HL-60 (cell line): ENCODE results near the gene PCDHB16.
"Not testable (repeated sequence)": the region's sequence is repeated elsewhere in the genome, so short reads cannot be mapped to it uniquely, and the experiment has no call there.

Experiments
- DNase-seq, 2 experiments: peaks; one replicate each; pipeline ENCODE4 v3.0.0-alpha.2; 2010 to 2020; ENCODE audit warnings: low read depth in 1 of 2, low spot score in 1 of 2
- H3K27ac ChIP-seq: fragments of 250-450 bp; sonication (Bioruptor Pico); replicated peaks from 2 replicates; pipeline ENCODE4 v1.5.1; 2020; ENCODE audit warnings: mild to moderate bottlenecking, moderate library complexity
- H3K27me3 ChIP-seq: fragments of 250-450 bp; sonication (Bioruptor Pico); 2 replicates; pipeline ENCODE4 v1.5.1; 2021; ENCODE audit warnings: mild to moderate bottlenecking, moderate library complexity; ENCODE audit not compliant: insufficient read depth, poor library complexity, severe bottlenecking
- H3K4me3 ChIP-seq: replicated peaks from 2 replicates; pipeline ENCODE4 v1.5.1; 2011; ENCODE audit warnings: mild to moderate bottlenecking, control low read depth, low read length; ENCODE audit not compliant: insufficient read depth
- CTCF ChIP-seq: IDR thresholded peaks from one replicate; pipeline ENCODE4 v1.5.1; 2011; ENCODE audit warnings: low read length, control low read depth, inconsistent platforms; ENCODE audit not compliant: insufficient read depth
- GABPA ChIP-seq: IDR thresholded peaks from 2 replicates; pipeline ENCODE4 v1.6.1; 2012; ENCODE audit warnings: low read depth
- POLR2AphosphoS5 ChIP-seq: IDR thresholded peaks from 2 replicates; pipeline ENCODE4 v1.6.1; 2012; ENCODE audit warnings: low read depth
- REST ChIP-seq: IDR thresholded peaks from 2 replicates; pipeline ENCODE4 v1.6.1; 2012; ENCODE audit warnings: low read depth; ENCODE audit not compliant: insufficient replicate concordance
- SPI1 ChIP-seq: IDR thresholded peaks from 2 replicates; pipeline ENCODE4 v1.6.1; 2012; ENCODE audit warnings: low read depth, mild to moderate bottlenecking, borderline replicate concordance
- long read RNA-seq: library from polyadenylated mRNA; unstranded; transcript quantifications from one replicate; pipeline ENCODE4 v2.0.0, GENCODE V29; 2020

The PCDHB16 gene
- long read RNA-seq: 0 reads

GRCh38 chr5:141182248-141182647 is at the start of gene PCDHB16:
Gene PCDHB16 (plus strand): TSS chr5:141182387. CDS start chr5:141182560, 173 bp downstream.
- H3K4me3 ChIP-seq: no peak within 1 kb of the TSS
- no peak for DNase-seq
- H3K27ac ChIP-seq: no peak within 1 kb of the TSS

GRCh38 chr5:141135030-141135717 is 47.0 kb upstream of the PCDHB16 start, which contains the start of gene PCDHB5:
Gene PCDHB5 (plus strand): TSS chr5:141135206. CDS start chr5:141135435, 229 bp downstream.
- no peak for DNase-seq
- H3K4me3 ChIP-seq: no peak within 1 kb of the TSS
- H3K27me3 ChIP-seq: no peaks in the 10 kb centered on the region
- TF ChIP-seq GABPA (no peak), SPI1 (no peak), CTCF (no peak), POLR2AphosphoS5 (no peak), REST (no peak)
- H3K27ac ChIP-seq: no peak within 1 kb of the TSS

More at GRCh38 chr5:141182248-141182647, at the start of gene PCDHB16:
- TF ChIP-seq GABPA (no peak), REST (no peak), POLR2AphosphoS5 (no peak), CTCF (no peak), SPI1 (no peak)
- no peaks in the 10 kb centered on the region for H3K27me3 ChIP-seq

- Histone ChIP-seq H3K27me3 (no peaks in the 10 kb centered on the region), H3K4me3 (no peak overlapping the region), H3K27ac (no peak overlapping the region)
- no peak for TF ChIP-seq GABPA
- TF ChIP-seq POLR2AphosphoS5: no peak
- no peak for TF ChIP-seq REST
- TF ChIP-seq SPI1: no peak
- TF ChIP-seq CTCF: no peak
- no peak for DNase-seq
Observed at GRCh38 chr5:141135718-141136266, 46.4 kb upstream of the PCDHB16 start.

- H3K4me3 ChIP-seq, H3K27me3 ChIP-seq, H3K27ac ChIP-seq, DNase-seq: not testable (repeated sequence)
Observed at GRCh38 chr5:141137346-141137745, 44.8 kb upstream of the PCDHB16 start.
